ENCODE measurements around the gene RAET1G.
"Not testable (repeated sequence)": the region's sequence is repeated elsewhere in the genome, so short reads cannot be mapped to it uniquely, and the experiment has no call there.

Gene RAET1G

GRCh38 chr6:149933036-149933435 lies 10.1 kb upstream of the RAET1G start:
- no peak for FAIRE-seq

- FAIRE-seq: no peak
Observed at GRCh38 chr6:149931501-149931900, 8.6 kb upstream of the RAET1G start.

- FAIRE-seq: no peak
Observed at GRCh38 chr6:149929422-149929821, 6.5 kb upstream of the RAET1G start.

GRCh38 chr6:149927025-149927424 lies 4.1 kb upstream of the RAET1G start:
- not testable (repeated sequence) for FAIRE-seq

GRCh38 chr6:149925974-149926777 lies 3.3 kb upstream of the RAET1G start:
- no peak for FAIRE-seq

- no peak for FAIRE-seq
Observed at GRCh38 chr6:149925253-149925973, 2.5 kb upstream of the RAET1G start.

GRCh38 chr6:149924933-149925252 lies 2.0 kb upstream of the RAET1G start:
- FAIRE-seq: no peak

GRCh38 chr6:149924206-149924932 lies 1.4 kb upstream of the RAET1G start:
- FAIRE-seq: no peak

GRCh38 chr6:149923327-149923986 lies 536 bp upstream of the RAET1G start:
- FAIRE-seq: no peak

- FAIRE-seq: not testable (repeated sequence)
Observed at GRCh38 chr6:149922091-149922490, 830 bp downstream of the RAET1G start.

- no peak for FAIRE-seq
Observed at GRCh38 chr6:149921361-149921760, 1.6 kb downstream of the RAET1G start.

- FAIRE-seq: no peak
Observed at GRCh38 chr6:149919834-149920225, 3.1 kb downstream of the RAET1G start.

GRCh38 chr6:149919126-149919833 lies 3.6 kb downstream of the RAET1G start:
- not testable (repeated sequence) for FAIRE-seq

GRCh38 chr6:149918151-149918905 lies 4.6 kb downstream of the RAET1G start:
- no peak for FAIRE-seq

GRCh38 chr6:149917679-149918078 lies 5.2 kb downstream of the RAET1G start:
- FAIRE-seq: no peak

- FAIRE-seq: no peak
Observed at GRCh38 chr6:149915970-149916865, 6.7 kb downstream of the RAET1G start.

GRCh38 chr6:149913540-149914240 lies 9.2 kb downstream of the RAET1G start:
- FAIRE-seq: no peak

GRCh38 chr6:149913085-149913484 lies 9.8 kb downstream of the RAET1G start:
- FAIRE-seq: no peak

GRCh38 chr6:149912680-149913079 lies 10.2 kb downstream of the RAET1G start:
- FAIRE-seq: not testable (repeated sequence)

GRCh38 chr6:149910721-149911151 lies 12.2 kb downstream of the RAET1G start:
- FAIRE-seq: no peak
